Stimulated activated CD4-positive, alpha-beta T cell treated with anti-CD3 and anti-CD28 coated beads, Interleukin-1b, Interleukin-23, amount 100 ng/mL, for 48 hours (primary cell): ENCODE results near the gene ZNF79.

Experiments
- DNase-seq: peaks from one replicate; pipeline ENCODE4 v3.0.0-alpha.2; 2020

Gene ZNF79

DNA sequence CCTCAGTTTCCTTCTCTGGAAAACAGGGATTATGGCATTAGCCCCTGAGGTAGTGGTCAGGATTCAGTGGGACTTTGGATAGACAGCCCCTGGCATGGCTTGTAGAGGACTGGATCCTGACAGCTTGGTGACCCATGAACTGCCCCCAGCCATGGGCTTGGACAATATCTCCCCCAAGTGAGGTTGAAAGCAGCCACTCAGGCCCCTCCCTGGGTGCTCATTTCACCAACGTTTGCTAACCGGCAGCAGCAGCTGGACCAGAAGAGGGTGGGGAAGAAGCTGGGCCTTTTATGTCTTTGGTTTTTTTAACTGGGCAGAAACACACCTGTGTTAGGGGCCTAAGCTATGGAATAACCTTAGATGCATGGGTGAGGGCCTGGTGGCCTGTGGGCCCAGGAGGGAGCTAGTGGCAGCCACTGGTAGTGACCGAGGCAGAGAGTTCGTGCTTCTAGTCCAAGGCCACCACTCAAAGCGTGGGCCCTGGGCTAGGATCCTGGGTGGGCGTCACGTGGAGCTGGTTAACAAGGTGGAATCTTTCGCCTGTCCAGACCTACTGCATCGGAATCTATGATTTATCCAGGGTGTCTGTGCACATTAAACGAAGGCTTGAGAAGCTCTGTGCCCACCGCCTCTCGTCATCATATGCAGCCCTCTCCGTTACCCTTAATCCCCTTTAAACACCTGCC lies 25.3 kb upstream of the ZNF79 start:
- DNase-seq: no peak

GRCh38 chr9:127399736-127400269 lies 24.4 kb upstream of the ZNF79 start:
- no peak for DNase-seq

DNA sequence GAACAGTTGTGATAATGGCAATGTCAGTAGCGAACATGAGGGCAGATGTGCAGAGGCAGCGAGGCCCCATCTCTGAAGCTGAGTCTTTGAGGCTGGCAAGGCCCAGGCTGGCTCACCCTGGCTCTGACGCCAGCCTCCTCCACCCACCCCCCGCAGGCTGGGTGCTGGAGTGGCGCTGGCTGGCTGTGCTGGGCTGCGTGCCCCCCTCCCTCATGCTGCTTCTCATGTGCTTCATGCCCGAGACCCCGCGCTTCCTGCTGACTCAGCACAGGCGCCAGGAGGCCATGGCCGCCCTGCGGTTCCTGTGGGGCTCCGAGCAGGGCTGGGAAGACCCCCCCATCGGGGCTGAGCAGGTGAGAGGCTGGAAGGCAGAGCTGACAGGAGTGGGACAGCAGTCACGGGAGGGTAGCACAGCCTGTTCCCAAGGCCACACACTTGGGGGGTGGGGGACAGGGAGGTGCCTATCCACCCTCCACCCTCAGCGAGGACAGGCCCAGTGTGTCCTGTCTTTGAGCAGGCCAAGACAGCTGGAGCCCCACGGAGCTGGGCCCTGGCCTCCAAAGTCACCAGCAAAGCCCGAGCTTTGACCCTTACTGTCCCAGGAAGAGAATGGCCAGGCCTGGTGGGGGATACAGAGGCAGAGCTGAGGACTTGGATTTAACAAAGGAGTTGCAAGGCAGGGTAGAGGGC lies 21.6 kb upstream of the ZNF79 start:
- no peak for DNase-seq

GRCh38 chr9:127403507-127404192 lies 20.5 kb upstream of the ZNF79 start:
- DNase-seq: no peak

DNA sequence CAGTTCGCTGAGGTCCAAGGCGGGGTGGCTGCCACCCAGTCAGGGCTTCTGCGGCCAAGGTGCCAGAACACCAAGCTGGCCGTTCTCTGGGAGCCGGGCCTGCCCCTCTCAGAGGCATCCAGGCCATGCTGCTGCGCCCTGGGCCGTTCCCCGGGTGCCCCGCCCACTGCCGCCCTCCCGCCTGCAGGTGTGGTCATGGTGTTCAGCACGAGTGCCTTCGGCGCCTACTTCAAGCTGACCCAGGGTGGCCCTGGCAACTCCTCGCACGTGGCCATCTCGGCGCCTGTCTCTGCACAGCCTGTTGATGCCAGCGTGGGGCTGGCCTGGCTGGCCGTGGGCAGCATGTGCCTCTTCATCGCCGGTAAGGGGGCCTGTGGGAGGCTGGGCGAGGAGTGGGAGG lies 19.6 kb upstream of the ZNF79 start:
- DNase-seq: no peak

GRCh38 chr9:127405344-127406125 lies 18.6 kb upstream of the ZNF79 start:
- DNase-seq: no peak

GRCh38 chr9:127406799-127407491 lies 17.2 kb upstream of the ZNF79 start:
- no peak for DNase-seq

DNA sequence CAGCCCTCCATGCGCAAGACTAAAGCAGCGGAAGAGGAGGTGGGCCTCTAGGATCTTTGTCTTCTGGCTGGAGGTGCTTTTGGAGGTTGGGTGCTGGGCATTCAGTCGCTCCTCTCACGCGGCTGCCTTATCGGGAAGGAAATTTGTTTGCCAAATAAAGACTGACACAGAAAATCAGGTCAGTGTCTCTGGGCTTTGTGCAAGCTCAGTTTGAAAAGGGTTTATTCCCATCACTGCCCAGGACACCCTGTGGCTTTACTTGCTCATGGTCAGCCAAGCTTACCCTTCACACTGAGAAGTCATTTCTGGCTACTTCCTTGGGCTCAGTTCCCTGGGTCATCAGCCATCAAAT lies 16.7 kb upstream of the ZNF79 start:
- no peak for DNase-seq

DNA sequence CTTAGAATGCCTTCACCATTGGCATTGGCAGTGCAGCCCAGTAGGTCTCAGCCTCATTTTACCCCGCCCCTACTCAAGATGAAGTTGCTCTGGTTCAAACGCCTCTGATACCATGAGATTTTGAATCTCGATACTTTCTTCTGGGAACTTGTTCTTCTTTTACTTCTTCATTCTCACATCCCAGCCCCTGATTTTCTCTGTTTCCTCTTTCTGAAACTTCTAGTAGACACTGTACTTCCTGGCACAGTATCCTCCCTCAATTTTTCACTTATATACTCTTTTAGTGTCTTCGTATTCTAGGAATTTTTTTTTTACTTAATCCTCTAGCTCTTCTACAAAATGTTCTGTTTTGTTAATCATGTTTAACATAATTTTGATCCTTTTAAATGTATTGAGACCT lies 13.1 kb upstream of the ZNF79 start:
- no peak for DNase-seq

DNA sequence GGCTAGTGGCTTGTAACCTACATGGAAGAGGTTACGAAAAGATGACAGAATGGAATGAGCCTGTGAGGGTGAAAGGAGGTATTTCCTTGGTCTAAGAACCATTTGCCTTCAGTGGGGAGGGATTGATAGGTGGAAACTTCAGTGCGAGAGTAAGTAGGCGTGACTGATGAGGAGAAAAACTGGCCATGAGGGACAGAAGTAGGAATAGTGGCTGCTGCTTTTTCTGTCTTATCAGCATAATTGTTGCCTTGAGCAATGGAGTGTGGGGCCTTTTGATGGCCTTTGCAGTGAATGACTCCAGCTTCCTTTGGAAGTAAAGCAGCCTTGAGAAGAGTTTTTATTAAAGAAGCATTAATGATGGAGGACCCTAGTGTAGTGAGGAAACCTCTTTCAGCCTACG lies 9.0 kb upstream of the ZNF79 start:
- no peak for DNase-seq

DNA sequence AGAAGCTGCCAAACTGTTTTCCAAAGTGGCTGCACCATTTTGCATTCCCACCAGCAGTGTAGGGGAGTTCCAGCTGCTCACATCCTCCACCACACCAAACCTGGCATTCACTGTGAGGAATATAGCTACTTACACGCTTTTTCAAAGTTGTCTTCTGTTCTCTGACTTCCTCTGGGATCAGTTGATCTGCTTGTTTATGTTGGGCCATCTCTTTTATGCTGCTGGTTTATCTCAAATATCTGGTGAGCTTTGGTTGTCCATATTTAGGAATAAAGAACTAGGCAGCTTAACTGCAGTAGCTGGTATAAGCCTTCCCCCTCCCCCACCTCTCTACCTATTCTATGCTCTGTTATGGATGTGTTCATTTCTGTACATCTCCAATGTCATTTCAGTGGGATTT lies 8.5 kb upstream of the ZNF79 start:
- DNase-seq: no peak

- no peak for DNase-seq
Measured at GRCh38 chr9:127417131-127418036, 6.8 kb upstream of the ZNF79 start.

GRCh38 chr9:127418037-127418471 lies 6.1 kb upstream of the ZNF79 start:
- peak; percentile 51 for DNase-seq

GRCh38 chr9:127419348-127419747 lies 4.8 kb upstream of the ZNF79 start:
- no peak for DNase-seq

- DNase-seq: no peak
Measured at GRCh38 chr9:127421057-127421456, 3.1 kb upstream of the ZNF79 start.

GRCh38 chr9:127422133-127422782 lies 1.9 kb upstream of the ZNF79 start:
- no peak for DNase-seq

DNA sequence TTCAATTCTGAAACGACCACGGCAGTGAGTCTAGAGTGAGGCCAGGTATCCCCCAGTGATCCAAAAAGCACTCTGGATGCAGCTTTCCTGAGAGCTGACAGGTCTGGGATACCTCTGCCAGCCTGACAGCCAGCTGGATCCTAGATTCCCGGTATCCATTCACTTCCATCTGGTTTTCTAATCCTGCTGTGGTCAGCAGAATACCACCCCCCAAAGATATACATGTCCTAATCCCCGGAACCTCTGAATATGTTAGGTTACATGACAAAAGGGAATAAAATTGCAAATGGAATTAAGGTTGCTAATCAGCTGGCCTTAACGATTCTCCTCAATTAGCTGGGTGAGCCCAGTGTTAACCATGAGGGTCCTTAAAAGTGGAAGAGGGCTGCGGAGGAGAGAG lies 1.4 kb upstream of the ZNF79 start:
- DNase-seq: no peak

GRCh38 chr9:127423476-127423933 lies 677 bp upstream of the ZNF79 start:
- DNase-seq: no peak

DNA sequence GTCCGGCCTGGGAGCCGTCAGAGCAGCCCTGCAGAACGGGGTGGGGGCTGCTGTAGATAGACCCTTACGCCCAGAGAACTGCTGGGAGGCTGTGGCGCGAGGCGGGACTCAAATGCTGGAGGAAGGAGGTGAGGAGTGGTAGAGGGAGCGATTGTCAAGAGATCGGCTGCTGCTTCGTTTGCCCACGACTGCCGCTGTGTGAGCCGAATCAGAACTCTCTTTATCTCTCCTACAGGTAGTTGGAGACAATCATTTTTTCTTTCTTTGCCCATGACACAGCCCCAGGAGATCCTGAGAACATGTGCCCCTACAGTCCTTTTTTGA lies 456 bp downstream of the ZNF79 start:
- DNase-seq: no peak

DNA sequence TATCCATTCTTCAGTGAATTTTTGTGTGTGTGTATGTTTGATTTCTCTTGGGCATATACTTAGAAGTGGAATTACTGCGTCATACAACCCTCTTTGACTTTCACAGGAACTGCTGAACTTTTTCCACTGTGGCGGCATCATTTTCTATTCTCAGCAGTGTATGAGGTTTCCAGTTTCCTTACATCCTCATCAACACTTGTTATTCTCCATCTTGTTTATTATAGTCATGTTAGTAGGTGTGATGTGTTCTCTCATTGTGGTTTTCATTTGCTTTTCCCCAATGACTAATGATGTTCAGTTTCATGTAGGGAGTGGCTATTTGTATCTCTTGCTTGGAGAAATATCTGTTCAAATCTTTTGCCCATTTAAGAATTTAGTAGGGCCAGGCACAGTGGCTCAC lies 2.6 kb downstream of the ZNF79 start:
- DNase-seq: peak; percentile 70

DNA sequence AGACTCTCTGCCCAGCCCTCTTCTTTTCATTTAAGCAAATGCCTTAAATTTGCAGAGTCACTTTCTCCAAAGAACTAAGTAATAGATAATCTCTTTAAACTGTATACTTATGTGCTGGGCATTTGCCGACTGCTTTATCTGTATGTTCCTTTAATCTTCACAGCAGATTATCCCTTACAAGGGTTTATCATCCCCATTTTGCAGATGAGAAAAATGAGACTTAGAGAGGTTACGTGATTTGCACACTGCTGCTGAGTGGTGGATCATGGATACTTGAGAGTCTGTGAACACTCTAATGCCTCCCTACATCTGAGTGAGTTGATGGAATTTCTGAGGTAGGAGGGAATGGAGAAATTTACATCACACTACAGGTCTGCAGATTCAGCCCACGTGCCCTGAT lies 4.2 kb downstream of the ZNF79 start:
- no peak for DNase-seq
